Purkinje cell (primary cell): ENCODE results near the gene NBPF6. TPM values are rescaled to one million over a fixed set of nuclear protein-coding genes. Genes with fewer than 3 reads are reported as not detected.

Source experiments
- polyA plus RNA-seq: library from polyadenylated mRNA; unstranded; fragments of >200 nt; fragmentation: Nextera tagmentation; gene quantifications from 2 replicates; pipeline ENCODE4 v1.2.1, GENCODE V29; 2014

Gene NBPF6, protein sequence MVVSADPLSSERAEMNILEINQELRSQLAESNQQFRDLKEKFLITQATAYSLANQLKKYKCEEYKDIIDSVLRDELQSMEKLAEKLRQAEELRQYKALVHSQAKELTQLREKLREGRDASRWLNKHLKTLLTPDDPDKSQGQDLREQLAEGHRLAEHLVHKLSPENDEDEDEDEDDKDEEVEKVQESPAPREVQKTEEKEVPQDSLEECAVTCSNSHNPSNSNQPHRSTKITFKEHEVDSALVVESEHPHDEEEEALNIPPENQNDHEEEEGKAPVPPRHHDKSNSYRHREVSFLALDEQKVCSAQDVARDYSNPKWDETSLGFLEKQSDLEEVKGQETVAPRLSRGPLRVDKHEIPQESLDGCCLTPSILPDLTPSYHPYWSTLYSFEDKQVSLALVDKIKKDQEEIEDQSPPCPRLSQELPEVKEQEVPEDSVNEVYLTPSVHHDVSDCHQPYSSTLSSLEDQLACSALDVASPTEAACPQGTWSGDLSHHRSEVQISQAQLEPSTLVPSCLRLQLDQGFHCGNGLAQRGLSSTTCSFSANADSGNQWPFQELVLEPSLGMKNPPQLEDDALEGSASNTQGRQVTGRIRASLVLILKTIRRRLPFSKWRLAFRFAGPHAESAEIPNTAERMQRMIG
- polyA plus RNA-seq = not detected in 2 replicates

DNA sequence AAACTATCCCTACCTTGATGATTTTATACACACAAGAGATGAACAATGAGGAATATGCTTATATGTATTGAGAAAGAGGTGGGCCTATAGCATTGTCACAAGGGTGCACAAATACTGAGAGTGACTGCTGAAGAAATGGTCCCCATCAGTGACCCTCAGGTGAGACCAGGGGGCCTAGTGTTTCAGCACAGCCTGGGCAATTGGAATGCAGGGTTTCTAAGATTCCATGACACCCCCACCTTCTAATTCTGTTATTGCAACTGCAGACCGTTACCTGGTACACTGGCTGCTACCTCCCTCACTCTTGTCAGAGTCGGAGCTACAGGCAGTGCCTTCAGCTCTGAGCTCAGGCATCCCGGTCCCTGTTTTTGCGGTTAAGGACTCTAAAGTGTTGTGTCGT lies at the start of gene NBPF6:
Gene NBPF6 (plus strand): TSS at position 301 of the 400 bp plus-strand sequence. CDS start 259 bp downstream, outside the sequence.

Other genes with a start within 250 kb of the NBPF6 start
- gene SLC25A24, start 250.0 kb upstream of the NBPF6 start, polyA plus RNA-seq = 1.8 and 2.0 TPM in 2 replicates
- not detected in 2 replicates for gene NBPF4, start 206.3 kb upstream of the NBPF6 start, polyA plus RNA-seq
- 8.3 and 14.7 TPM in 2 replicates for gene EEIG2, start 109.8 kb downstream of the NBPF6 start, polyA plus RNA-seq
- 30.2 and 48.8 TPM in 2 replicates for gene HENMT1, start 210.8 kb downstream of the NBPF6 start, polyA plus RNA-seq
- gene PRPF38B, start 242.0 kb downstream of the NBPF6 start, polyA plus RNA-seq = 8.0 and 16.3 TPM in 2 replicates